ENCODE results near the gene MMP23B. TPM values are rescaled to one million over a fixed set of nuclear protein-coding genes. Genes with fewer than 3 reads are reported as not detected.
"Not testable (repeated sequence)": the region's sequence is repeated elsewhere in the genome, so short reads cannot be mapped to it uniquely, and the experiment has no call there.

MMP23B gene
- total RNA-seq (2014; rRNA removed) = 0.34 and 0.38 TPM in 2 replicates
- 2.9 TPM for polyA plus RNA-seq (2012)

GRCh38 chr1:1631782-1632420, at the start of gene MMP23B:
TSS of gene MMP23B (plus strand) at chr1:1632173. CDS start at chr1:1632219, 46 bp downstream.
- no peak for DNase-seq (ENCODE audit: low read depth)

- DNase-seq (ENCODE audit: low read depth) = no peak
Measured at GRCh38 chr1:1582585-1583346, 49.2 kb upstream of the MMP23B start.

- no peak for DNase-seq (ENCODE audit: low read depth)
Measured at GRCh38 chr1:1583347-1584010, 48.5 kb upstream of the MMP23B start.

GRCh38 chr1:1591452-1591851, 40.5 kb upstream of the MMP23B start:
- peak; percentile 34 for DNase-seq (ENCODE audit: low read depth)

GRCh38 chr1:1593834-1594601, 38.0 kb upstream of the MMP23B start:
- DNase-seq (ENCODE audit: low read depth) = no peak

DNA sequence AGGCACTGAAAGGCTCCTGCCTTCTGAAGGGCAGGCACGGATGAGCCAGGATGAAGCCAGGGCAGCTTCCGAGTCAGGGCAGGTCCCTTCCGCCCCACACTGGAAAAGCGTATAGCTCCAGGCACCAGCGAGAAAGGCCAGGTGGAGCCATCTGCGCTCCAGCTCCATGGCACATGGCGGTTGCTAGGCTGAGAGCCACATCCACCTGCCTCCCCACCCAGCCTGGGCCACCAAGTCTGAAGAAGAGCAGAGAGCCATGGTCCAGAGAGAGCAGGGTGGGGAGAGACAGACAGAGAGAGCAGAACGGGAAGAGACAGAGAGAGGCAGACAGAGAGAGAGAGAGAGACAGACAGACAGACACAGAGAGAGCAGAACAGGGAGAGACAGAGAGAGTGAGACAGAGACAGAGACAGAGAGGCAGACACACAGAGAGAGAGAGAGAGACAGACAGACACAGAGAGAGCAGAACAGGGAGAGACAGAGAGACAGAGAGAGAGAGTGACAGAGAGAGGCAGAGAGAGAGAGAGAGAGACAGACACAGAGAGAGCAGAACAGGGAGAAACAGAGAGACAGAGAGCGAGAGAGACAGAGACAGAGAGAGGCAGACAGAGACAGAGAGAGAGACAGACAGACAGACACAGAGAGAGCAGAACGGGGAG, 37.2 kb upstream of the MMP23B start:
- no peak for DNase-seq (ENCODE audit: low read depth)

DNA sequence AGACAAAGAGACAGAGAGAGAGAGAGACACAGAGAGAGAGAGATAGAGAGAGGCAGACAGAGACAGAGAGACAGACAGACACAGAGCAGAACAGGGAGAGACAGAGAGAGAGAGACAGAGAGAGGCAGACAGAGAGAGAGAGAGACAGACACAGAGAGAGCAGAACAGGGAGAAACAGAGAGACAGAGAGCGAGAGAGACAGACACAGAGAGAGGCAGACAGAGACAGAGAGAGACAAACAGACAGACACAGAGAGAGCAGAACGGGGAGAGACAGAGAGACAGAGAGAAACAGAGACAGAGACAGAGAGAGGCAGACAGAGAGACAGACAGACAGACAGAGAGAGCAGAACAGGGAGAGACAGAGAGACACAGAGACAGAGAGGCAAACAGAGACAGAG, 36.6 kb upstream of the MMP23B start:
- not testable (repeated sequence) for DNase-seq (ENCODE audit: low read depth)

DNA sequence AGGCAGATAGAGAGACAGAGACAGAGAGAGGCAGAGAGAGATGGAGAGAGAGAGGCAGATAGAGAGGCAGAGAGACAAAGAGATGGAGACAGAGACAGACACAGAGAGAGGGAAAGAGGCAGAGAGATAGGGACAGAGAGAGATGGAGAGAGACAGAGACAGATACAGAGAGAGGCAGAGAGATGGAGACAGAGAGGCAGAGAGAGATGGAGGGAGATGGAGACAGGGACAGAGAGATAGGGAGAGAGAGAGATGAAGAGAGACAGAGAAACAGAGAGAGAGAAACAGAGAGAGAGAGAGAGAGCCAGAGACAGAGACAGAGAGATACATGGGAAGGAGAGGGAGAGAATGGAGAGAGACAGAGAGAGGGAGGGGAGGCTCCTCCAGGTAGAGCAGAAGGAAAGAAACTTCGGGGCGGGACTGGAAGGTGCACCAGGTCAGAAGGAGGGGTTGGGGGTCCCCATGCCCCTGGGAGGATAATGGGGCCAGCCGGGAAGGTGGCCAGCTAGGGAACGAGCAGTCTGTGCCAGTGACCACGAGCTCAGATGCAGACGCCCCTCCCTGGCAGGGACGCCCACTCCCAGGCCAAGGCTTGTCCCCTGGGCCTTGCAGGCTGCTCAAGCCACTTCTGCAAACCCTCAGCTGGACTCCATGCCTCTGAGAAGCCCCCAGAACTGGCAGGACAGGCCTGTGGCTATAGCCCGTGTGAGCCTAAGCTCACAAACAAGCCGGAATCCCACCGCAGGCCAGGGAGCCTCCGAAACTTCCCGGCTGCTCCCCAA, 35.3 kb upstream of the MMP23B start:
- DNase-seq (ENCODE audit: low read depth) = no peak

DNA sequence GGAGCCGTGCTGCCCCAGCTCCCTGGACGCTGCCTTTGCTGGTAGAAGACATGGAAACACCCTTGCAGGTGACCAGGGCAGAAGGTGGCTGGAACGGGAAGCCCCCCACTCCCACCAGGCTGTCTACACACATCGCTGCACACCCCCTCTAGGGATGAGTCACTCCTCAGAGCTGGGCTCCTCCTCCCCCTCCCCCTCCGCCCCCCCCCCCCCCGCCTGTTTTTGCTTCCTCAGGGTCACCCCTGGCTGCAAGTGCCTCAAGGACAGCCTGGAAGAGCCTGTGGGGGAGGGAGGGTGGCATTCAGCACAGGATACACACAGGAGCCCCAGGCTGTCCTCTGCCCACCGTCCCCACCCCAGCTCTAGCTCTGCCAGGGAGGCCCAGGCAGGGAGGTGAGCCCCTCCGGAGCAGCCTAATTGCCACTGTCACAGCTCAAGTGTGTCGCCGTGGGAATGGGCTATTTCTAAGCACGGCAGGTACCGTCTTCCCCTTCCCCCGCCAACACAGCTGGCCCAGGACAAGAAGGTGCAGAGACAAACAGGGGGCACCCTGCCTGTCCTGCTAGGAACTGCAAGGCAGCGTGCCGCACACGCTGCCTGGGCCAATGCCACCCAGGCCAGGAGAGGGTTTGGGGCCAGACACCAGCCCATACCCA, 34.6 kb upstream of the MMP23B start:
- no peak for DNase-seq (ENCODE audit: low read depth)

DNA sequence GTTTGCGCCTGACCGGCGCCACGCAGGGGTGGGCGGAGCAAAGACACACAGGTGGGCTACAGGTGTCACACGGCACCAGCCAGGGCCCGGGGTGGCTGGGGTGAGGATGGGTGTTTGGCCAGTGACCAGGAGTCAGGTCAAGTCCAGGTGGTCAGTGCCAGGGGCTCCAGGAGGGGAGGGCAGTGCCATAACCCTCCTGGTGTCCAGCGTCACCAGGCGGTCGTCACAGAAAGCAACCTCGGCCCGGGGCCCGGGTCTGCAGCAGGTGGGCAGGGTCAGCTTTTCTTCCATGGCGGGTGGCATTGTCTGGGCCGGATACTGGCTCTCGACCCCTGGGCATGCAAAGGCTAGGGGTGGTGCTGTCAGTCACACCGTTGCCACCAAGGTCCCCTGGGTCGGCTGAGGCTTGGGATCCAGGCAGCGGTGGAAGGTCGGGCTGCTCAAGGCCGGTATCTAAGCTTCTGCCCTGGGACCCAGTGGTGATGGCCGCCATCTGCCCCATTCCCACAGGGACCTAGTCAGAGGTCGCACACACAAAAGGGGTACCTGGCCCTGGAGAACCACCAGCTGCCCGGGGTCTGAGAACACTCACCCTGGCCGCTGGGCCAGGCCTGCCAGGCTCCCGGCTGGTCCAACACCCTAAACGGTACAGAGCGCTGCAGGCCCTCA, 33.8 kb upstream of the MMP23B start:
- no peak for DNase-seq (ENCODE audit: low read depth)

GRCh38 chr1:1598720-1599029, 33.3 kb upstream of the MMP23B start:
- no peak for DNase-seq (ENCODE audit: low read depth)

DNA sequence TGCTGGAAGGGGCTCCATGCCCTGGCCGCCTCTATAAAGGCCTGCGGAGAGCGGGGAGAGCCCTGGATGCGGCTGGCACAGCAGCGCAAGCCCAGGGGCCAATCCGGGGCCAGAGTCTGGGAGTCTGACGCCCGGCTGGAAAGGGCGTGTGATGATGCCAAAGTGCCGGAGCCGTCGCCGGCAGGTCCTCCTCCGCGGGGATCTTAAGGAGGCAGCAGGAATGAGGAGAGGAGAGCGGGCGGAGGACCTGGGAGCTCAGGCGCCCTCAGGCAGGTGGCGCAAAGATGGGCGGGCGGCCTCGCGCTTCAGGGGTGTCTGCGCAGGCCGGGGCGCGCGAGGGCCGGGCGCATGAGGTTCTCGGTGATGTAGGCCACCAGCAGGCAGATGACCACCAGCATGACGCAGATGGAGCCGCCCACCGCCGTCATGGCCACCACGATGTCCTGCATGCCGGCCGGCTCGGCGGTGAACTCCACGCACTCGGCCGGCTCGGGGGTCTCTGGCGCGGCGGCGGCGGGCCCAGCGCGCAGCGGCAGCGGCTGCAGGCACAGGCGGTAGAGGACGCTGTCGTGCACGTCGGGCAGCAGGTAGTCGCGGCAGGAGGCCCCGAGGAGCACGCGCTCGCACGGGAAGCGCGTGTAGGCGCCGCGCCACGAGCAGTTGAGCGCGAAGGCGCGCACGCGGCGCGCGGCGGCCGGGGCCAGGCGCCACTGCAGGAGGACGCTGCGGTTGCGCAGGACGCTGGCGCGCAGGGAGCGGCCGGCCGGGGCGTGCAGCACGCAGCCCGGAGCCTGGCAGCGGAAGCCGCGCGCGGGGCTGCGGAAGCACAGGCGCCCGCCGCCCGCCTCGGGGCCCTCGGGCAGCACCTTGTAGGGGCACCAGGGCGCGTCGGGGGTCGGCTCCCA, 32.7 kb upstream of the MMP23B start:
- DNase-seq (ENCODE audit: low read depth) = no peak

DNA sequence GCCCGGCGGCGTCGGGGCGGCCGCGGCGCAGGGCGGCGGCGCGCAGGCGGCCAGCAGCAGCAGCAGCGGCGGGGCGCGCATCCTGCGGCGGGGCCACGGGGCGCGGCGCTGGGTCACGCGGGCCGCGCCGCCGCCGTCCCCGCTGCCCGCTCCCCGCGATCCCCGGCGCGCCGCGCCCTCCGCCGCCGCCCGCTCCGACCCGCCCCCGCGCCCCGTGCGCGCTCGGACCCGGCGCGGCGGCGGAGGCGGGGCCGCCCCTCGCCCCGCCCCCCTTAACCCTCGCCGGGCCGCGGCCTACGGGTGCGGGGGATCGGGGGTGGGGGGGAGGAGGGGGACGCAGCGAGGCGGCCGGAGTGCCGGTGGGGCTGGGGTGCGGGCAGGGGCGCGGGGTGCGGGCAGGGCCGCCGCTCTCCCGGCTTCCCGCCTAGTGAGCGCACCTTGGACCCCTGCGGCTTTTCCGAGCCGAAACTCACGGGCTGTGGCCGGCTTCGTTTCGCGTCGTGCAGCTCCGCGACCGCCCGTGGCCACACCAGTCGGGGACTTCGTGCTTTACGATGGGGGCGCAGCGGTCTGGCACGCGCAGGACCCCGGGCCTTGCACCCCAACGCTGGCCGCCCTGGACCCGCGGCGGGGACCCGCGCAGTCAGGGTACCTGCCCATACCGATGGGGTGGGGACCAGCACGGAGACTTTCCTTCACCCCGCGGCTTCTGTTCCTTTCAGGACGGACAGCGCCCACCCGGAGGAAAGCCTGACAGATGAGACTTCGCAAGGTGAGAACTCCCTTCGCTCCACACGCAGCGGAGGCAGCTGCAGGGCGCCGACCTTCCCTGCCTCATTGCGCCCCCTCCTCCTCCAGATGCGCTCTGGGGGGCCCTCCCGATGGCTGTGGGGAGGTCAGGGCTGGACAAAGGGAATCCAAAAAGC, 31.8 kb upstream of the MMP23B start, which contains the start of gene FNDC10:
TSS of gene FNDC10 (minus strand) at position 201 of the 926 bp plus-strand sequence. CDS start at position 81, 120 bp downstream.
- no peak for DNase-seq (ENCODE audit: low read depth)

DNA sequence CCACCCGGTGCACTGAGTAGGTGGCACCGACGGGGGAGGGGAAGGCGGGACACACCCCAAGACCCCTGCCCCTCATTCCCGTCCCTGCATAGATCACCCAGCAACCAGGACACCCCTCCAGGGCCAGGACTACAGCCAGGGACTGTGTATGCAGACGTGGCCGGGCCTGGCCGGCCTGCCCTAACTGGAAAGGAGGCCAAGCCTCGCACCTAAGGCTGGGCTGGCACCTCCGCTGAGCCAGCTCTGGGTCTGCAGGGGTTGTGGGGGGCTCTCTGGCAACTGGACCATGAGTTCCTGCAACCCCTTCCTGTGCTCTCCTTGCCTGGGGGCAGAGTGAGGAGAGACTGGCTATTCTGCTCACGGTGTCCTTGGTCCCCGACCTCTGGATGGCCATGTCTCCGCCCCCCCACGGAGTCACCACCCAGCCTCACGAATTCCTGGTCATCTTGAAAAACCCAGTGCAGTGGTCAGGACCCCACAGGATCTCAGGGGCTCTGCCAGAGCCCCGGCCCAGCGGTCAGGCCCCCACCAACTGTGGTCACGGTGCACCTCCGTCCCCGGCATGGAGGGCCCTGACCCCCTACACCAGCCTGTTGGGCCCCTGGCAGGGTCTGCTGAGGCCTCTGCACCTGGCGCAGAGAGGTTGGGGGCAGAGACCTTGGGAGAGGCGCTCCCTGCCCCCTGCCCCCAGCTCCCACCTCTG, 31.0 kb upstream of the MMP23B start:
- no peak for DNase-seq (ENCODE audit: low read depth)

- no peak for DNase-seq (ENCODE audit: low read depth)
Measured at GRCh38 chr1:1601564-1602303, 30.2 kb upstream of the MMP23B start.
